Stimulated activated naive CD4-positive, alpha-beta T cell treated with Interleukin-2 at 50 U/mL for 16 hours (primary cell): ENCODE measurements around the gene ZC3HAV1L.
"Not testable (repeated sequence)": the region's sequence is repeated elsewhere in the genome, so short reads cannot be mapped to it uniquely, and the experiment has no call there.

Source experiments
- DNase-seq: peaks from one replicate; lab custom pipeline; 2025; lab: John Stamatoyannopoulos, UW

ZC3HAV1L gene

DNA sequence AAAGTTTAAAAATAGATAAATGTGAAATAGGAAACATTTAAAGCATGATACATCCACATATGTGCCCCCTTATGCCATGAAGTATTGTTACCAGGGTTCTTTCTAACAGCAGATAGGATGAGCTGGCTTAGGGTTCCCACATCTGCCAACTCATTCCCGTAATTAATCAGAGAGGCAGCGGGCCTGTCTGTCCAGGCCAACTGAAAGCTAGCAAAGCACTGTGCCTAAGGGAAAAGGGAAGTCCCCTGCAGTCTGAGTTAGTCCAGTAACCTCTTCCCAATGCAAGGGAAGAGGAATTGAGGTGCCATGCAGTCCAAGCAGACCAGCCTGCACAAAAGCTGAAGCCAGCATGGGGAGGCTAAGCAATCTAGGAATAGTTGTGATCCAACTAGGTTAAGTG lies 18.3 kb upstream of the ZC3HAV1L start:
- DNase-seq: no peak

DNA sequence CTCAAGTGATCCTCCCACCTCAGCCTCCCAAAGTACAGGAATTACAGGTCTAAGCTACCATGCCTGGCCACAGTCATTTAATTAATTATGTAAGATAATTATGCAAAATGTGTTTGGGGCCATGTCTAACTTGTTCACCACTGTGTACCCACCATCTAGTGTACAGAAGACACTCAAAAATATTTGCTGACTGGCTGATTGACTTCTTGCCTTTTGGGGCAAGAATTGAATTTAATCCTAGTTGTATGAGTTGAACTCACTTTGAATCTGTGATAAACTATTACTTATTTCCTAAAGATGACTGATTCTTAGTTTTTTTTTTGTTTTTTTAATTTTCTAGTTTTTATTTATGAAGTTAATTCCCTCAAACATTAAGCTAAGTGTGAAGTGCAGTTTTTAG lies 15.8 kb upstream of the ZC3HAV1L start:
- no peak for DNase-seq

DNA sequence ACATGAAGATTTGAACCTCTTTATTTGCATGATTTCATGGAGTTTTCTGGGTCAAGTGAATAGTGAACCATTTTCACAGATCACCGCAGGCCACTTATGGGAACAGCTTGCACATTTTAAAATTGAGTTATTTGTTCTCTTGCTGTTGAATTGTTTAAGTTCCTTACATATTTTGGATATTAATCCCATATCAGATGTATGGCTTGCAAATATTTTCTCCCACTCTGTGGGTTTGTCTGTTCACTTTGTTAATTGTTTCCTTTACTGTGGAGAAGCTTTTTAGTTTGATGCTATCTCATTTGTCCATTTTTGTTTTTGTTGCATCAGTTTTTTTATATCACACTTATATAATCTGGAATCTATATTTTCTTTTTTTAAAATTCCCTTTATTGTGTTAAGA lies 14.1 kb upstream of the ZC3HAV1L start:
- DNase-seq: no peak

DNA sequence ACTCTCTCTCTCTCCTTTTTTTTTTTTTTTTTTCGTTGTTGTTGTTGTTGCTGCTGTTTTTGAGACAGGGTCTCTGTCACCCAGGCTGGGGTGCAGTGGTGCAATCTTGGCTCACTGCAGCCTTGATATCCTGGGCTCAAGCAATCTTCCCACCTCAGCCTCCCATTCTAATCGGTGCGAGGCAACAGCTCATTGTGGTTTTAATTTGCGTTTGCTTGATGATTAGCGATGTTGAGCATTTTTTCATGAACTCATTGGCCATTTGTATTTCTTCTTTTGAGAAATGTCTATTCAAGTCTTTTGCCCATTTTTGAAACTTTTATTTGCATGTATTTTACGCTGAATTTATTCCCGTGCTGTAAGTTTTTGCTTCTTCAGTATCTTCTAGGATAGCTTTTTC lies 13.3 kb upstream of the ZC3HAV1L start:
- no peak for DNase-seq

DNA sequence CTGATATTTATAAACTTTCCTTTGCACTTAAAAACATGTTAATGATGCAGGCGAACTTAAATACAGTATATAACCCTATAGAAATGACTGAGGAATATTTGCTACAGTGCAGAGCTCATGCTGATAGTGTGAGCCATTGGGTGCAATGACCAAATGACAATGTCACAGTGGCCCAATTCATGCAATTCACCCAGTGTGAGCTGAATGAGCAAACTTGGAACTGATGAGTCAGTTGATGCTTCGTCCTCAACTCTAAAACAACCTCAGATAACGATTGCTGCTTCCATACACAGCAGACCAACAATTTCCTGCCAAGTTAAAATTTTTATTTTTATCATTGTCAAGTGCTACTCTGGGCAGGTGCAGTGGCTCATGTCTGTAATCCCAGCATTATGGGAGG lies 12.1 kb upstream of the ZC3HAV1L start:
- no peak for DNase-seq

DNA sequence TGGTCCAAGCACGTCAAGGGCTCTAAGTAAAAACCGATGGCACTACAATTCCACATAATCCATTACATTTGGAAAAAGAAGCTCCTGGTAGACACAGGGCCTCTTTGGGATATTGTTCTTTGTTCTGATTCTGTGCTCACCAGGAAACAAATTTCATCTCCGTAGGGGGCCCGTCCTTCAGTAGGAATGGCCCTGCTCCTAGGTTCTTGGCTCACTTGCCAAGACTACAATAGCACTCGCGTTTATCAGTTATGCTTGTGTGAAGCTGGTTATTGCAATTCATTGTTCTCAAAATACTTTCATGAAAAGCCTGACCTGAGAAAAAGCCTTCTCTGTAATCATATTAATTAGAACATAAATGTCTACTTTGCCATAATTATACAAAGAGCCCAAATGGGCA lies 10.3 kb upstream of the ZC3HAV1L start:
- DNase-seq: no peak

DNA sequence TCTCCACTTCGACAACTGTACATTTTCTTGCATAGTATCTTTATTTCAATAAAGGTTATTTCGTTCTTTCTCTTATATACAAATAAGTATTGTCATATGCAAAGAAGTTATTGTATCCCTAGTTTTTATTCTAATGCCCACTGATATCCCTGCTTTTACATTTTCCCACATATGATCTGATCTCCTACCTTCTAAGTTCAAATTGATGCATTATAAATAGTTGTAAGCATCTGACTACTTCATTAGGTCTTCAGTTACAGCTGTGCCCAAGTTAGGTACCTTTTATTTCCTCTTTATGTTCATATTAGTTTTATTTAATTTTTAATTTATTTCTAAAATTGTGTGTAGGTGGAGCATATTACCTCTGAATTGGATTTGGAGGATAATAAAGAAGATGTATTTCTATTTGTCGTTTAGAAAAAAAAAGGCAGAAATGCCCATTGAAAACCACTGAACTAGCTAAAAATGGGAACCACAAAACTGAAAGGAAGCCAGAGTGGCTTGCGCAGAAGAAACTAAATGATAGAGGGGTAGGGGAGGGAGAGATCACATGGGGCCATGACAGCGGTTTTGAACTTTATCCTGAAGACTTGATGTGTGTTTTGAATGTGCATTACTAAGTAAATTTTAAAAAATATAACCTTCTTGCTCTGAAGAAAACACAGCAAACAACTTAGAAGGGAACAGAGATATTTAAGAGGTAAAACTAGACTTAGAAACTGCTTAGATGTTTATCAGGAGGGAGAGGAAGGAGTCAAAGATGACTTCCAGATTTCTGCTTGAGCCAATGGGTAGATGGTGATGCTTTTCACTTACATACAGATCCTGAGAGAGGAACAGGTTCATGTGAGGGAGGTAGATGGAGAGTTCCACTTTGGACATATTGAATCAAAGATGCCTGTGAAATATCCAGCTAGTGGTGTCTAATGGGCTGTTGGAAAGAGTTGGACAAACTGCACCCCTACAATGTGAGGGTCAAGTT lies 9.3 kb upstream of the ZC3HAV1L start:
- no peak for DNase-seq

DNA sequence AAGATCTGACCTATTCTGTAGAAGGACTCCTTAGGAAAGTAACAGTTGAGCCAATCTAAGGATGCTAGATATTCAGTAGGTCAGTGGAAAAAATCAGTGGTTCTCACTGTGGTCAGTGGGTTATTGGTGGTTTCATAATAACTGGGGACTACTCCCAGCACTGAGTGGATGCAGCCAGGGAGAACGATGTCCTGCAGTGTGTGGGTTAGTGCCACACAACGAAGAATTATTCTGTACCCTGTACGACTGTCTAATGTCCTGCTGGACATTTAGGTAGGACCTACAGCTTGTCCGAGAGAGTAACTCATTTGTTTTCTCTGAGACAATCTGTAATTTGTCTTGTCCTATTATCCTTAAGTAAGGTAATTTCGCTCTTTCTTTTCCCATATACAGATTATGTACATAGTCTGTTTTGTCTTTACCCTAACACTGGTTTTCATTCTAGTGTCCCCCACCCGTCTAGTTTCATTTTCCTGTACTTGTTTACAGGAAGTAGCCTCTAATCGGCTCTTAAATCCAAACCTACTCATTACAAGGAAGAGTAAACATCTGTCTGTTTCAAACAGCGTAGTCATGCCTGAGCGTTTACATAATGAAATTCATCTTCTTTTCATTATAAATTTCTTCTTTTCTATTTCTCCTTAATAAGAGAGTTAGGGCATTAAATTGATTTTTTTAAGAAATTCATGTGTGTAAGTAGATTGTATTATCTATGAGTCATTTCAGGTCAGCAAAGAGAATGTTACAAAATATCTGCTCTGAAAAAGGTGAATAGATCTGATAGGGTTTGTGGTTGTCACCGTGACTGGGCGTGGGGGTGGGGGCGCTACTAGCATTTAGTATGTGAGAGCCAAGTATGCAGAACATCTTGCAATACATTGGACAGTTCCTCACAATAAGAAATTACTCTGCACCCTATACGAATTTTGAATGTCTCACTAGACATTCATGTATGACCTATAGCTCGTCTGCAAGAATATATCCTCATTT lies 8.3 kb upstream of the ZC3HAV1L start:
- peak; percentile 78 for DNase-seq

DNA sequence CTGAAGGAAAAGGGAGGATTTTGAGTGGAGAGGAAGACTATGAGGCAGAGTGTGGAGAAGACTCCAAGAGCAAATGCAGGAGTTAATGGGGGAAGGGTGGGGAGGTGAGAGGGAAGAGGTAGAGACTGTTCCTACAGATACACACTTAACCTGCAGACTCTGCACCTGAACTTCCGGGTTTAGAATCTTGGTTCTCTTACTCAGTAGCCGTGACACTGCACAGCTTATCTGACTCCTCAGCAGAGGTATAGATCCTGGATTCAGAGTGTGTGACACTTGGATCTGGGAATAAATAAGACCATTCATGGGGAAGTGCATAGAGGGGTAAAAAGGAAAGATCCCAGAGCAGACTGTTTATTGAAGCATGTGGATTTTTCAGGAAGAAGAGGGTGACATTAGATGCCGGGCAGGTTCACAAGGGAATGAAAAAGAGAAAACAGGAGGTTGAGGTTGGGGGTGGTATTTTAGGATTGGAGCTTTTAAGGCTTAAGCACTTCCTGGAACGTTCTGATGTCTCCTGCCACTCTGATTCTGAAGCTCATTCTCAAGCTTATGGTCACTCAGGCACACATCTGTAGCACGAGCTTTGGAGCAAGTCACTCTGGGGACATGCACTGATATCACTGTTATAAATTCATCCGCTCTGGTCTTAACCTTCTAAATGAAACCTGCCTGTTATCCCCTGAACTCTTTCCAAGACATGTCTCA lies 5.7 kb upstream of the ZC3HAV1L start:
- DNase-seq: no peak

DNA sequence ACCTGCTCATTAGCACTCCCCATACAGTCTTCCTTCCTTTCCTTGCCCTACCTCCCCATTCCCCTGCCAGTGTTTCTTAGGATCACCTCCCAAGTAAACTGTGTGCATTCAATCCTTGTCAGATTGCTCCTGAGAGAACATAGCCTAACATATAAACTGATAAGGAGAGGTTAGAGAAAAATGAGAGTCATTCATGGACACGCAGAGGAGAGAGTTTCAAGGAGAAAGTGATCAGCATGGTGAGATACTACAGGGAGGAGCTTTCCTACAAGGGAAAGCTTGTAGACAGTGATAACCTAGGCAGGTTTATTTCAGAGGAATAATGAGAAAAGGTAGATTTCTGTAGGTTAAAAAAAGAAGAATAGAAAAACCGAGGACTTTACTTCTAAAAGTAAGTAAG lies 2.8 kb upstream of the ZC3HAV1L start:
- no peak for DNase-seq

DNA sequence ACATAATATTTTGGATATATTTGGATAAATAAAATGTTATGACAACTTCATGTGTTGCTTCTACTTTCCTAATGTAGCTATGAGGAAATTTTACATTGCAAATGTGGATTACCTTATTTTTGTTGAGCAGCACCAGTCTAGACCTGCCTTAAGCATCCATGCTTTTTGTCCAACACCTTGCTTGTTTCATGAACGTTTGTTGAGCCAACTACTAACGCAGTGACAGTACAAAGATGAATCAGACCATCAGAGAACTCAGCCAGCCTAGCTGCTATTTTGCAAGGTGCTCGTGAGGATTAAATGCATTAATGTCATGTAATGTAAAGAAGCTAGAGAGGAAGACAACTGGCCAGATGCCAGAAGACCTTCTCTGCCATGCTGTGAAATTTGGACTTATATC lies 1.1 kb upstream of the ZC3HAV1L start:
- DNase-seq: no peak

DNA sequence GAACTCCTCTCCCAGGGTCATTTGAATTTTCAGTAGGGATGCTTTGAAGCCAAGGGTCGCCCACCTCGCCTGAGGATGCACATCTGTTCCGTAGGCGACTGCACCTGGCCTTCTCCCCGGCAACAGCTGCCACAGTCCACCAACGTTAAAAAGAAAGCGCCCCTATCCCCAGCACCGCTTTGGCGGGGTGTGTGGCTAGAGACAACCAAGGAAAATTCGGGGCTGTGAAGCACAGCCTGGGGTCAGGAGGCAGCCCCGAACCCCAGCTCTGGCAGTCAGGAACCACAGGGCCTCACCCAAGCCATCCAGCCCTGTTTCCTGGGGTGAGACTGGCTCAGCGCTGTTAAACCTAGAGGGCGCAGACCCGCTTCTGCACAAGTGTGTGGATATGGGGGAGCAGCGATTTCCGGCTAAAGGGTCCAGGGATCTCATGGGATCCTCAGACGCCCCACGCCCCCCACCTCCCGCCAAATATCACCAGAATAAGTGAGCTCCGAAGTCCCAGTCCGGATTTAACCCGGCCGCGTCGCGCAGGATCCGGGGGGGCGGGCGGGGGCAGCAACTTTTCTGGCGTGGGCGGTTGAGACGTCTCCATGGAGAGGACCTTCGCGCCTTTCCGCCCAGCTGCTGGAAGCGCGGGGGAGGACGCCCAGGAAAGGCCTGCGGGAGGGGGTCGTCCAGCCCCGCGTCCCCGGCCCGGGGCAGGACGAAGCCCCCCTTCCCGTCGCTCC lies 822 bp downstream of the ZC3HAV1L start:
- peak; percentile 19 for DNase-seq

DNA sequence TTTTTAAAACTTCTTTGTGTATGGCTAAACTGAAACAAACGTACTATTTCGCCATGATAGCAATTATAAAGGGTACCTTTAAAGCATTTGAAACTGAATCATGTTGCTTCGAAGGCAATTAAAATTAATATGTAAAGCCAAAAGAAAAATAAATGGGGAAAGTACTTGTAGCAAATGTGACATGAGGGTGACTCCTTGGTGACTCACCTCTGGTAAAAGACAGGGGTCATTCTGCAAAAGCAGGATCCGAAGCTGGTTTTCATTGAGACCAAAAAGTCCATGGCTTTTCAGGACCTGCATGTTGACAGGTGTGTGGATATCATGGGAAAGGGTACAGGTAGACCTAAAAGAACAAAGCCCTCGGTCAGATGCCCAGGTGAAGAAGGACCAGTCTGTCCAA lies 1.5 kb downstream of the ZC3HAV1L start:
- no peak for DNase-seq

DNA sequence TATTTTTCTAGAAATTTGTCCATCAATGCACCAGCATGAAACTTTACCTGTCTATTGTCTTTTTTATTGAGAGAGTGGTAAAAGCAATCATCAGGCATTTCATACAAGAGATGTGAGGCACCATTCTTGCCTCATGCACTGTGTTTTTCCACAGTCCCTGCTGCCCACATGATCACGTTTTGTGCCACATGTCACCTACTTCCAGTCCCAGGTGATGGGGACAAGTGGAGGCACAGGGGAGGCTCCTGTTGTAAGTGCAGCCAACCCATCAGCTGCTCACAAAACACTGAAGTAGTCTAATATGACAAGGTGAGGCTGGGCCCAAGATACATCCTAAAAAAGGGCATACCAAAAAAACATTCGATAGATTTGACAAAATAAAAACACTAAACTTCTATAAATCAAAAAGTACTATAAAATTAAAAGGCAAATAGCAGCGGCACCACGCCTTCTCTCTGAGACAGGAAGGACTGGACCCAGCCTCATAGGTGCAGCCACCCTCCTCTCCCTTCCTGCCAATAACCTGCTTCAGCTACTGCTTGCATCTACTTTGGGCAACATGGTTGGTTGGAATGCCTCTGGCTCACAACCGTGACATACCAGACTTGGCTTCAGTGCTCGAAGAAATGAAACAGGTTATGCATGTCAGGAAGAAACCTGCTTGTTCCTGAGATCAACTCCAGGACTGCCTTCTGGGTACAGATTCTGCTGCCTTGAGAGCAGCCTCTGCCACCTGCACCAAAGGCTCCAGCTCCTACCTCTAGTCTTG lies 2.3 kb downstream of the ZC3HAV1L start:
- DNase-seq: no peak

DNA sequence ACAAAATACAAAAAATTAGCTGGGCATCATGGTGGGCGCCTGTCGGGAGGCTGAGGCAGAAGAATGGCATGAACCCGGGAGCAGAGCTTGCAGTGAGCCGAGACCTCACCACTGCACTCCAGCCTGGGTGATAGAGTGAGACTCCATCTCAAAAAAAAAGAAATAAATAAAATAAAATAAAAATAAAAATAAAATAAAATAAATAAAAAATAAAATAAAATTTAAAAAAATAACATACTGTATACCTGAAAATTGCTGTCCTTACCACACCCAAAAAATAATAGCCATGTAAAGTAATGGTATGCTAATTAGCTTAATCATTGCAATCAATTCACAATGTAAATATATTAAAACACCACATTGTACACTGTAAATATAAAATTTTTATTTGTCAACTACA lies 3.4 kb downstream of the ZC3HAV1L start:
- no peak for DNase-seq

DNA sequence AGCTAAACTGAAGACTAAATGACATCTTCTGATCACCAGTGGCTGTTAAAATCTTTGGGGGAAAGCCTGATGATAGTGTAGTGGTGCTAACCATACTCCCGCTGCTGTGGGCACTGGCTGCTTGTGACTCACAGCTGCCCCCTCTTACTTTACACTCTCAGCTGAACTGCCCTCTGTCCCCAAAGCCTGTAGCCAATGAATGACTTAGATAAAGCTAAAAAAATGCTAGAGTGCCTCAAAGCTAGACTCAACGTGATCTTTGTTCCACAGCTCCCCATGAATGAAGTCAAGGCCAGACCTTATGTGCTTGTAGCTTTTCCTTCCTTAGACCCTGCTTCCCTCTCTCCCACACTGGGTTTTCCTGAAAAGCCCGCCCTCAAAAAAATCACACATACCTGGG lies 6.5 kb downstream of the ZC3HAV1L start:
- no peak for DNase-seq

DNA sequence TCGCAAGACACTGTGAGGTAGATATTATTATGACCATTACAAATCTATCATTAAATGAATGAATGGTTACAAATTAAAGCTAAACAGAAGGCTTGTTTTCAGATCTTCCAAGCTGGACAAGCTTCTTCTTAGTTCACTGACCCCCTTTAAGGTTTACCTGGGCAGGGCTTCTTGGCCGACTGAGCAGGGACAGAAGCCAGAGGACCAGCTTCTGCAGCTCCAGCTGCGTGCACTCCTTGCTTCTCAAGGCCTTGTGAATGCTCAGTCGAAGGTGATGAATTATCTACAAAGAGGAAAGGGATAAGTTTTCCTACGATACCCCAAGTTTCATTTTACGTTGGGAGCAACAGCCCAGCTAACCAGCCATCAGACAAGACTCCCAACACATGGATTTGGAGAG lies 9.3 kb downstream of the ZC3HAV1L start:
- no peak for DNase-seq

DNA sequence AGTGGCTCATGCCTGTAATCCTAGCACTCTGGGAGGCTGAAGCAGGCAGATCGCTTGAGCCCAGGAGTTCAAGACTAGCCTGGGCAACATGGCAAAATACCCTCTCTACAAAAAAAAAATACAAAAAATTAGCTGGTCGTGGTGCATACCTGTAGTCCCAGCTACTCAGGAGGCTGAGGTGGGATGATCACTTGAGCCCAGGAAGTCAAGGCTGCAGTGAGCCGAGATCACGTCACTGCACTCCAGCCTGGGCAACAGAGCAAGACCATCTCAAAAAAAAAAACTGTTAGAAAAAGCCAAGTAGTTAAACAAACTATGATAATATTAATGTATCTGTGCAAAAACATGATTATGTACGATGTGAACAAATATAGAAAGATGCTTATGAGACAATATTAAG lies 10.0 kb downstream of the ZC3HAV1L start:
- not testable (repeated sequence) for DNase-seq

DNA sequence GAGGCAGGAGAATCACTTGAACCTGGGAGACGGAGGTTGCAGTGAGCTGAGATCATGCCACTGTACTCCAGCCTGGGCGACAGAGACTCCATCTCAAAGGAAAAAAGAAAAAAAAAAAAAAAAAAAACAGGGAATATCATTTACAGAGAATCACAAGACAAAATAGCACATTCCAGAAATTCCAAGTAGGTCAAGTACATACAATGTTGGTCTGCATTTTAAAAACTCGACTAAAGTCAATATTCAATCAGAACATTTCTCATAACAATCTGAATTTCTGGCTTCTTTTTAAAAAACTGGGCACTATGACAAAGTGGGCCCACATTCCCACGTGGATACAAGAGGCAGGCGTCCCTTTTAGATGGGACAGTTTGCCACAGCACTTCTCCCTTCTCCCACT lies 12.8 kb downstream of the ZC3HAV1L start:
- DNase-seq: no peak

DNA sequence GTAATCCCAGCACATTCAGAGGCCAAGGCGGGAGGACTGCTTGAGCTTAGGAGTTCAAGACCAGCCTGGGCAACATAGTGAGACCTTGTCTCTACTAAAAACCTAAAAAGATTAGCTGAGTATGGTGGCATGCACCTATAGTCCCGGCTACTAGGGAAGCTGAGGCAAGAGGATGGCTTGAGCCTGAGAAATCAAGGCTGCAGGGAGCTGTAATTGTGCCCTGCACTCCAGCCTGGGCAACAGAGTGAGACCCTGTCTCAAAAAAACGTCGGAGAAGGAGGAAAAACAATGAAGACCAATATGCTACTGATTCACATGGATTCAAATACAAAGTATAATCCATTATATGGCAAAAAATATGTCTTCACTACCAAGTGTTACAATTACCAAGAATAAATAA lies 13.6 kb downstream of the ZC3HAV1L start:
- no peak for DNase-seq

DNA sequence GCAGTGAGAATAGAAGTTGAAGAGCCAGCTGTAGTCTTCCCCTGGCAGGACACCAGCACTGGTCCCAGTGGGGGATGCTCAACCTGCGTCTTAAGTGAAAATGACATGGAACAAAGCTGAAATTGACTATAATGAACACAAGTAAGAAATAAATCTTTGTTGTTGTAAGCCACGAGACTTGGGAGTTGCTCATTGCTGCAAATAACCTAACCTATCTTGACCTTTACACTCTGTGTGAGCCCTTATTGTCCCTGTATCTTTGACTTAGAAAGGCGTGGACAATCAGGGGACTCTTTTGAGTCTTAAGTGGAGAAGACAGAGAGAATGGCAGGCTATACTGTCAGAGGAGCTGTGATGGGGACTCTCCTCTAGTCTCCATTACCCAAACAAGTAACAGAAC lies 16.9 kb downstream of the ZC3HAV1L start:
- DNase-seq: no peak
